ENCODE data around the gene PLCG2. TPM values are rescaled to one million over a fixed set of nuclear protein-coding genes. Genes with fewer than 3 reads are reported as not detected.

Gene PLCG2
- polyA plus RNA-seq, 3 donors = 19.5 to 47.4 (median 35.5) TPM

DNA sequence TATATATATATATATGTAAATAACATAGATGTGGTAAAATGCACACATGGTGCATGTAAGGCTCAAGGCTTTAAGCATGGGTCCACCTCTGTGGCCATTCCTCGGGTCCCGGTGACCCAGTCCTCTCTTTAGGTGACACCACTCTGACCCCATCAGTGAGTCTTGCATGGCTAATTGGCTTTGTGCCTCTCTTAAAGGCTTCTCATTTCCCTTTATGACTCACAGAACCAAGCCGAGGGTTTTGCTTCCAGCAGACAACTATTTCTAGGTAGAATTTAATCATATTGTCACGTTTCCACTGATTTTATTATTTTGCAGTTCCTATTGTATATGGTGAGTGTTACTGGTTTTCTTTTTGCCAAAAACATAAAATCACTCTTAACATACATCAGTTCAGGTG, 59.7 kb downstream of the PLCG2 start:
- no peak overlapping the region for H3K27ac ChIP-seq (ENCODE audit: low read depth in 1 of 2, low read length in 2 of 2)
- Mint-ChIP-seq H3K4me3 (no peak overlapping the region), H3K9me3 (no peaks in the 10 kb centered on the region), H3K27ac (peak overlapping the region in 3 of 7 donors; percentile 7 to 55 (median 25)), H3K36me3 (peaks cover 7 to 24% of the 10 kb centered on the region in 2 donors), H3K4me1 (peaks cover 79% of the 10 kb centered on the region), H3K27me3 (ENCODE audit: low read depth in 3 of 3) (no peaks in the 10 kb centered on the region)
- H3K9me3 ChIP-seq (replicated peaks in 1 of 2; ENCODE audit: control insufficient read depth in 1 of 2, insufficient read depth in 1 of 2, low read length in 2 of 2) = no peaks in the 10 kb centered on the region
- H3K4me2 ChIP-seq (replicated peaks; ENCODE audit: extremely low read depth, low read length, poor library complexity, severe bottlenecking) = no peak overlapping the region
- WGBS (ENCODE audit: insufficient coverage) = 54% methylated on average over 2 of the region's 4 CpGs
- peaks cover 0 to 2% of the 10 kb centered on the region in 2 donors for H3K36me3 ChIP-seq (replicated peaks in 1 of 2; ENCODE audit: control insufficient read depth in 1 of 2, insufficient read depth in 2 of 2, low read length in 2 of 2)
- H3K79me2 ChIP-seq (ENCODE audit: insufficient read depth, low read length) = peaks cover 68% of the 10 kb centered on the region
- TF ChIP-seq, protein P1, sequence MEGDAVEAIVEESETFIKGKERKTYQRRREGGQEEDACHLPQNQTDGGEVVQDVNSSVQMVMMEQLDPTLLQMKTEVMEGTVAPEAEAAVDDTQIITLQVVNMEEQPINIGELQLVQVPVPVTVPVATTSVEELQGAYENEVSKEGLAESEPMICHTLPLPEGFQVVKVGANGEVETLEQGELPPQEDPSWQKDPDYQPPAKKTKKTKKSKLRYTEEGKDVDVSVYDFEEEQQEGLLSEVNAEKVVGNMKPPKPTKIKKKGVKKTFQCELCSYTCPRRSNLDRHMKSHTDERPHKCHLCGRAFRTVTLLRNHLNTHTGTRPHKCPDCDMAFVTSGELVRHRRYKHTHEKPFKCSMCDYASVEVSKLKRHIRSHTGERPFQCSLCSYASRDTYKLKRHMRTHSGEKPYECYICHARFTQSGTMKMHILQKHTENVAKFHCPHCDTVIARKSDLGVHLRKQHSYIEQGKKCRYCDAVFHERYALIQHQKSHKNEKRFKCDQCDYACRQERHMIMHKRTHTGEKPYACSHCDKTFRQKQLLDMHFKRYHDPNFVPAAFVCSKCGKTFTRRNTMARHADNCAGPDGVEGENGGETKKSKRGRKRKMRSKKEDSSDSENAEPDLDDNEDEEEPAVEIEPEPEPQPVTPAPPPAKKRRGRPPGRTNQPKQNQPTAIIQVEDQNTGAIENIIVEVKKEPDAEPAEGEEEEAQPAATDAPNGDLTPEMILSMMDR (IDR thresholded peaks at IDR 0.05) = no peak
- peak; percentile 23 to 39 (median 36) for DNase-seq
- H3K4me3 ChIP-seq (replicated peaks in 1 of 3; ENCODE audit: low read depth in 2 of 3, low read length in 3 of 3) = no peak overlapping the region
- intact Hi-C loops (cut with micrococcal nuclease) = no loop called here
- H4K20me1 ChIP-seq (ENCODE audit: insufficient read depth, low read length) = peaks cover 89% of the 10 kb centered on the region
- no peaks in the 10 kb centered on the region for H3K27me3 ChIP-seq (ENCODE audit: control insufficient read depth in 2 of 2, insufficient read depth in 2 of 2, low read length in 2 of 2)
- H3K9ac ChIP-seq (ENCODE audit: insufficient read depth, low read length, poor library complexity, severe bottlenecking) = no peak overlapping the region
- no peak overlapping the region for H2AFZ ChIP-seq (ENCODE audit: insufficient read depth, low read depth, low read length, poor library complexity, severe bottlenecking)
- peaks cover 62 to 63% of the 10 kb centered on the region in 2 donors for H3K4me1 ChIP-seq (ENCODE audit: control insufficient read depth in 1 of 2, insufficient read depth in 2 of 2, low read length in 2 of 2)

DNA sequence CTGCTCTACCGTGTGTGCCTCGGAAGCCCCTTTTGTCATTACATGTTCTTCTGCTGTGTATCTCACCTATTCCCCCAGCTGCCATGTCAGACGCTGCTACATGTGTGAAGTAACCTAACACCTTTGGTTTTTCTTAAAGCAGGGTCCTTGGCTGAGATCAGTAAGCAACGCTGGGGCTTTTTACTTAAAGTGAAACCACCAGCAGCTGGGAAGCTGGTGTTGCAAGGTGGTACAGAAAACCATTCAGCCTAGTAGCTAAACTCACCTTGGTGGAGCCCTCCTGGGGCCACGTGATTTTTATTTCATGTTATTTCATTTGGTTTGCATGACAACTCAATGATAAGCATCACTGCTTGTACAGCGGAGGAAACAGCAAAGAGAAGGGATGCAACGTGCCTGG, 62.6 kb downstream of the PLCG2 start:
- DNase-seq = no peak
- peaks cover 22 to 31% of the 10 kb centered on the region in 2 donors for H3K36me3 Mint-ChIP-seq
- Histone ChIP-seq H3K9me3 (replicated peaks in 1 of 2; ENCODE audit: control insufficient read depth in 1 of 2, insufficient read depth in 1 of 2, low read length in 2 of 2) (no peaks in the 10 kb centered on the region), H3K36me3 (replicated peaks in 1 of 2; ENCODE audit: control insufficient read depth in 1 of 2, insufficient read depth in 2 of 2, low read length in 2 of 2) (peaks cover 7 to 20% of the 10 kb centered on the region in 2 donors), H3K4me3 (replicated peaks in 1 of 3; ENCODE audit: low read depth in 2 of 3, low read length in 3 of 3) (no peak overlapping the region), H3K79me2 (ENCODE audit: insufficient read depth, low read length) (peaks cover 69% of the 10 kb centered on the region), H3K27me3 (ENCODE audit: control insufficient read depth in 2 of 2, insufficient read depth in 2 of 2, low read length in 2 of 2) (no peaks in the 10 kb centered on the region), H4K20me1 (ENCODE audit: insufficient read depth, low read length) (peaks cover 94% of the 10 kb centered on the region), H3K4me1 (ENCODE audit: control insufficient read depth in 1 of 2, insufficient read depth in 2 of 2, low read length in 2 of 2) (peaks cover 45 to 48% of the 10 kb centered on the region in 2 donors), H3K4me2 (replicated peaks; ENCODE audit: extremely low read depth, low read length, poor library complexity, severe bottlenecking) (no peak overlapping the region), H2AFZ (ENCODE audit: insufficient read depth, low read depth, low read length, poor library complexity, severe bottlenecking) (no peak overlapping the region), H3K9ac (ENCODE audit: insufficient read depth, low read length, poor library complexity, severe bottlenecking) (no peak overlapping the region), H3K27ac (ENCODE audit: low read depth in 1 of 2, low read length in 2 of 2) (no peak overlapping the region)
- TF ChIP-seq, protein P1 (IDR thresholded peaks at IDR 0.05) = no peak
- peaks cover 52% of the 10 kb centered on the region for H3K4me1 Mint-ChIP-seq
- WGBS (ENCODE audit: insufficient coverage) = 76% methylated on average over 5 of the region's 7 CpGs
- H3K4me3 Mint-ChIP-seq = no peak overlapping the region
- no peaks in the 10 kb centered on the region for H3K27me3 Mint-ChIP-seq (ENCODE audit: low read depth in 3 of 3)
- H3K9me3 Mint-ChIP-seq = peaks cover 0 to 2% (median 0%) of the 10 kb centered on the region in 7 donors
- intact Hi-C loops (cut with micrococcal nuclease) = no loop called here
- H3K27ac Mint-ChIP-seq = peak overlapping the region in 1 of 7 donors; percentile 69

All from CD14-positive monocyte (primary cell).